Glomerular endothelial cell (primary cell): Measurements from ENCODE around the gene C1GALT1. TPM values are rescaled to one million over a fixed set of nuclear protein-coding genes. Genes with fewer than 3 reads are reported as not detected.
"Not testable (repeated sequence)": the region's sequence is repeated elsewhere in the genome, so short reads cannot be mapped to it uniquely, and the experiment has no call there.

Experiments
- DNase-seq: peaks from one replicate; pipeline ENCODE4 v3.0.0-alpha.2; 2011; ENCODE audit warnings: low read depth, low spot score; ENCODE audit errors: extremely low read depth
- total RNA-seq: library from RNA; depleted of rRNA; stranded (reverse); fragments of >200 nt; gene quantifications from 2 replicates; pipeline ENCODE4 v1.2.3, GENCODE V29; 2015

C1GALT1 gene
- total RNA-seq, 1 donor from 2014 or later: 38.6 TPM

DNA sequence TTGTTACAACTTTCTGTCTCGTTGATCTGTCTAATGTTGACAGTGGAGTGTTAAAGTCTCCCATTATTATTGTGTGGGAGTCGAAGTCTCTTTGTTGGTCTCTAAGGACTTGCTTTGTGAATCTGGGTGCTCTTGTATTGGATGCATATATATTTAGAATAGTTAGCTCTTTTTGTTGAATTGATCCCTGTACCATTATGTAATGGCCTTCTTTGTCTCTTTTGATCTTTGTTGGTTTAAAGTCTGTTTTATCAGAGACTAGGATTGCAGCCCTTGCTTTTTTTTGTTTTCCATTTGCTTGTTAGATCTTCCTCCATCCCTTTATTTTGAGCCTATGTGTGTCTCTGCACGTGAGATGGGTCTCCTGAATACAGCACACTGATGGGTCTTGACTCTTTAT lies 17.2 kb downstream of the C1GALT1 start:
- not testable (repeated sequence) for DNase-seq

DNA sequence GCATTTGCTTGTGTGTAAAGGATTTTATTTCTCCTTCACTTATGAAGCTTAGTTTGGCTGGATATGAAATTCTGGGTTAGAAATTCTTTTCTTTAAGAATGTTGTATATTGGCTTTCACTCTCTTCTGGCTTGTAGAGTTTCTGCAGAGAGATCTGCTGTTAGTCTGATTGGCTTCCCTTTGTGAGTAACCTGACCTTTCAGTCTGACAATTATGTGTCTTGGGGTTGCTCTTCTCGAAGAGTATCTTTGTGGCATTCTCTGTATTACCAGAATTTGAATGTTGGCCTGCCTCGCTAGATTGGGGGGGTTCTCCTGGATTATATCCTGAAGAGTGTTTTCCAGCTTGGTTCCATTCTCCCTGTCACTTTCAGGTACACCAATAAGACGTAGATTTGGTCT lies 17.9 kb downstream of the C1GALT1 start:
- DNase-seq: not testable (repeated sequence)

DNA sequence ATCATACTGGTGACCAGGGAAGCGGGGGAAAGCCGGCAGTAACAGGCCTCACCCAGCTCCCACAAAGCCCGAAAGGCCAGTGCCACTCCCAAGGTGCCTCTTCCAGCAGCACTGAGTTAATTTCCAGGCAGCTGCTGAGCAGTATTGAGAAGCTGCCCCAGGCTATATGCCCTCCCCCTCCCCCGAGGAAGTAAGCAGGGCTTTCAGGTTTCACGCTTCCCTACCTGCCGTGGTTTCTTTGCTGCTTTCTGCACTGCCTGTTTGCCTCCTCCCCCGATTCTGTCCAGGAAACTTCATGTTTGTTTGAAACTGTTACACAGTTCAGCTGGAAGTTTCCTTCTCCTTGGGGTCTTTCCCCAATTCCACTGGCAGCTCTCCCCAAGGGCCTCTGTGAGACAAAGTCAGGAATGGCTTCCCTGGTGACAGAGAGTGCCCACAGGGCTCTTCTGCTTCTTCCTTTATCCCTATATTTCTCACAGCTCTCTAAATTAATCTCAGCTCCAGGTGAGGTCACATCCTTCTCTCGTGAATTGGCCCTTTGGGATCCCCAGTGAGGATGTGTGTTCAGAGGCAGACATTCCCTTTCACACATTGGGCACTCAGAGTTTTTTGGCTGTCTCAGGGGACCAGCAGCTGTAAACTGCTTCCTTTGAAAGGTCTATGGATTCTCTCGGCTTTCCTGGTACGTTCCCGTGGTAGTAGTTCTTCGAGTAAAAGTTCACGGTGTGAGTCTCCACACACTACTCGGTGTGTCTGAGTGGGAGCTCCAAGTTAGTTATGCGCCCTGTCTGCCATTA lies 19.4 kb downstream of the C1GALT1 start:
- no peak for DNase-seq

DNA sequence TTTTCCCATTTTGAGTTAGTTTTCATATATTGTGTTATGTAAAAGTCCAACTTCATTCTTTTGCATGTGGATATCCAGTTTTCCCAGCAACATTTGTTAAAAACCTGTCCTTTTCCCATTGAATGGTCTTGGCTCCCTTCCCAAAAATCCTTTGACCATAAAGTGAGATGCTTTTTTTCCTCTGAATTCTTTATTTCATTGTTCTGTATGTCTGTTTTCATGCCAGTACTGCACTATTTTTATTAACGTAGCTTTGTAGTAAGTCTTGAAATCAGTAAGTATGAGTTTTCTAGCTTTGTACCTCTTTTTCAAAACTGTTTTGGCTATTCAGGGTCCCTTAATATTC lies 20.0 kb downstream of the C1GALT1 start:
- no peak for DNase-seq

DNA sequence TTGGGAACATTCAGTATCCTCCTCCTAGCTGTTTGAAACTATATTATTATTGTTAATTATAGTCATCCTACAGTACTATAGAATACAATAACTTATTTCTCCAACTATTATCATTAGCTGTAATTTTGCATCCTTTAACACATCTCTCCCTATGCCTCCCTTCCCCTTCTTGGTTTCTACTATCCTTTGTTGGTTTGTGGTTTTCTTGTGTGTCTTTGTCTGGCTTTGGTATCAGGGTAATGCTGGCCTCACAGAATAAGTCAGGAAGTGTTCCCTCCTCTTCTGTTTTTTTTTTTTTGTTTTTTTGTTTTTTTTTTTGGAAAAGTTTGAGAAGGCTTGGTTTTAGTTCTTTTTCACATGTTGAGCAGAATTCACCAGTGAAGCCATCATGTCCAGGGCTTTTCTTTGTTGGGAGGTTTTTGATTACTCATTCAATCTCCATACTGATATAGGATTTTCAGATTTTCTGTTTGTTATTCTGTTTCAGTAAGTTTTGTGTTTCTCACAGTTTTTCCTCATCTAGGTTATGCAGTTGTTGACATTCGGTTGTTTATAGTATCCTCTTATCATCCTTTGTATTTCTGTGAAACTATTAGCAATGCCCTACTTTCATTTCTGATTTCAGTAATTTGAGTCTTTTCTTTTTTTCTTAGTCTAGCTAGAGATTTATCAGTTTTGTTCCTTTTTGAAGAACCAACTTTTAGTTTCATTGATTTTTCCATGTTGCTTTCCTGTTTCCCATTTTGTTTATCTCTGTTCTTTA lies 21.6 kb downstream of the C1GALT1 start:
- no peak for DNase-seq

DNA sequence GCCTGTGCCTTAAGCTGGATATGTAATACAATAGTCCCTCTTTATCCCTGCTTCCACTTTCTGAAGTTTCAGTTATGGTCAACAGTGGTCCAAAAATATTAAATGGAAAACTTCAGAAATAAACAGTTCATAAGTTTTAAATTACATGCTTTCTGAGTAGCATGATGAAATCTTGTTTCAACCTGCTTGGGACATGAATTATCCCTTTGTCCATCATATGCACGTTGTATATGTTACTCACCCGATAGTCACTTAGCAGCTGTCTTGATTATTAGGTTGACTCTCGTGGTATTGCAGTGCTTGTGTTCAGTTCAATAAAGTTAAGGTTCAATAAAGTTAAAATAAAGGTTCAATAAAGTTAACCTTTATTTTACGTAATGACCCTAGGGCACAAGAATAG lies 25.5 kb downstream of the C1GALT1 start:
- DNase-seq: no peak

DNA sequence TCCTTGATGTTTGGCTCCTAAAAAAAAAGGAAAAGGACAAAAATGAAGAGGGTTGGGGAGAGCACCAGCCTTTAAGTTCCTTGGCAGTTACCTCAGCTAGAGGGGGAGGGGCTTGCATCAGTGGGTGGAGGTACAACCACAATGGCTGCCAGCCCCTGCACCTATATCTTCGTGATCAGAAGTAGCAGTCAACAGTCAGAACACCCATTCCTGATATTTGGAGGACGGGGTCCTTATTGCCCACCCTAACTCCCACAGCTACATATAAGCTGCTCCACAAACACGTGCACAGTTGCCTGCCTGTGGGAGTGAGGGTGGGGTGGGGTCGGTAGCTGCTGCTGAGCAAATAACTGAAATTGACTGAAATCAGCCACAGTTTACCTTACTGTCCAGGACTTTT lies 26.2 kb downstream of the C1GALT1 start:
- no peak for DNase-seq

DNA sequence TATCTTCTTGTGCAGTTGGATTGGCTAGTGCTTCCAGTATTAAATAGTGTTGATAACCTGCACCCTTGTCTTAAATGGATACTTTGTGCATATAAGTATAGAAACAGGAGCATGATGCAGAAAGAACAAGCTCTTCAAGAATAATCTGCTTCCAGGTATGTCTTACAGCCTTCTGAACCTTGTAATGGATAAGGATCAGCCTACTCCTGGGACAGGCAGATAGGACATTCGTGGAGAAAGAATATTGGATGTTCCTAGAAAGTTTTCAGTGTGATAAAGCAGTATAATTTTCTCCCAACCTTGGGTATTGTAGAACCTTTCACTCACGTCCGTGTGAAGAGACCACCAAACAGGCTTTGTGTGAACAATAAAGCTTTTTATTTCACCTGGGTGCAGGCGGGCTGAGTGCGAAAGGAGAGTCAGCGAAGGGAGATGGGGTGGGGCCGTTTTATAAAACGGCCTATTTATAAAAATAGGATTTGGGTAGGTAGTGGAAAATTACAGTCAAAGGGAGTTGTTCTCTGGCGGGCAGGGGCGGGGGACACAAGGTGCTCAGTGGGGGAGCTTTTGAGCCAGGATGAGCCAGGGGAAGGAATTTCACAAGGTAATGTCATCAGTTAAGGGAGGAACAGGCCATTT lies 27.2 kb downstream of the C1GALT1 start:
- DNase-seq: no peak

DNA sequence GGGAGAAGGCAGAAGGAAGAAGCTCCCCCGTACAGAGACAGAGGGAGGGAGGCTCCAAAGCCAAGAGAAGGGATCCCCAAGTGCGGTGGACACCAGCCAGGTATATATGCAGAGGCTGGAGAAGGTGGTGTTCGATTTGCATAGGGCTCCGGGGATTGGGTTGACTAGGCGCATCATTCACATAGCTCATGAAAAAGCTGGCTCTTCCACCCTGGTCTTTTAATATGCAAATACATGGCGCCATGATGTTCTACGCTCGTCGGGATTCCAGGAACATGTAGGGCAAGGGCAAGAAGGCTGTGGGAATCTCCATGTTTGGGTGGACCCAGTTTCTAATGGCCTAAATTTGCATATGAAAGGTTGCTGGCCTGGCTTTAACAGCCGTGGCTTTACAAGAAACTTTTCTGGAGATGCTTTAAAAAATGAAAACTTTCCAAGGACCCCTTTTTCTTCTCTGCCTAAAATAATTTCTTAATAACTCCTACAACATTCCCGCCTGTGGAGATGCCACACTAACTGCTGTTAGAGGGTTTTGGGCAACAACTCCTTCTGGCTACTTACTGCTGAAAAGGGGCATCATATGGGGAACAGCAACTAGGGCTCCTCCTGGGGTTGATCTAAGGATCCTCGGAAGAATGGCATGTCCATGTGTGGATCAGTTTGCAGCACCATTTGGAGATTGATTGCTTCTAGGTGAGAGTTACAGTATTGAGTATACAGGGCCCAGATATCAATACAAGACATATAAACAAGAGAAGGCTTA lies 28.3 kb downstream of the C1GALT1 start:
- no peak for DNase-seq

DNA sequence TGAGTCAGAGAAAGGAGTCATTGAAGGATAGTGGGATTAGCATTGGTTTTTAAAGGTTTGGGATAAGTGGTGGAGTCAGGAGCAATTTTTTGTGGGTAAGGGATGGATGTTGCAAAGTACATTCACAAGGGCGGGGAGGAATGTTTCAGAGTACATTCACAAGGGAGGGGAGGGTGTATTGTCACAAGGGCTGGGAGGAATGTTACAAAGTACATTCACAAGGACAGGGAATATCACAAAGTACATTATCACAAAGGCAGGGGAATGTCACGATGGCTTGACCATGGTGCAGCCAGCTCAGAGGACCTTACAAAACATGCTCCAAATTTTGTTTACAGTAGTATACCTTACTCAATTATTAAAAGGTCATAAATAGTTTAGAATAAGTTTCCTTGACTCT lies 30.3 kb downstream of the C1GALT1 start:
- no peak for DNase-seq

DNA sequence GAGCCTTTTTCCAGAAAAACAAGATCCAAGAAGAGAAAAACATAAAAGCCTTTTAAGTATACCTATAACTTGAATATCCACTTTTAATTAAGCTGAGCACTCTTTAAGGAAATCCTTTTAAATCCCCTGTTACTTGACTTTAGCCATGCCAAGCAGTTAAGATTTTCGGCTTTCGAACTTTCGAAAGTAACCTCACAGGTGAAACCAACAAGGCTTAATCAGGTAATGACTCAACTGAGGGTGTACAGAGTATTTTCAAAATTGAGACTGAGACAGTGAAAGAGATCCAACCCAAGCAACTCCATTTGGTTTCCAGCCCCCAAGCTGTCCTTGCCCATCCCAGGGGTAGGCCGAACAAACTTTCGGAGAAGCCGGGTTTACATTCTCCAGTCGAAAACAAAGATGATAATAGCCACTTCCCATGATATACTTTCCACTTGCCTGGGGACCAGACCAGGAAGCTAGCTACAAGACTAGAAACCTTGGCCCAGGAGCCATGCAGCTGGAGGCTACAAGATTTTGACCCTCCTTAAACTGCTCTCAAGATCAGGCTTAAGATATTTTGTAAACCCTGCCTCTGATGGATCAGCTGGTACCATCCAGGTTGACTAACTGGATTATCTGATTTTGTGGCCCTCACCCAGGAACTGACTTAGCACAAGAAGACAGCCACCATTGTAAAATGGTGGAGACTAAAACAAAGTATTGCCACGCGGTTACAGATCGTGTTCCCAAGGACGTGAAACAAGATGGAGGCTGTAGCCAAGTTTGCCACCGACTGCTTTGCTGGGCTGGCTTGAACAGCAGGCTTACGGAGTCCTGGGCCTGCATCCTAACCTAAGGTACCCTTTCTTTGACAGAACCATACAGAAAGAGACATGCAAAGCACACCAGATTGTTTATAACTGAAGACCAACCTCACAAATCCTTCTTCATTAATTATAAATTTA lies 32.3 kb downstream of the C1GALT1 start:
- DNase-seq: no peak

DNA sequence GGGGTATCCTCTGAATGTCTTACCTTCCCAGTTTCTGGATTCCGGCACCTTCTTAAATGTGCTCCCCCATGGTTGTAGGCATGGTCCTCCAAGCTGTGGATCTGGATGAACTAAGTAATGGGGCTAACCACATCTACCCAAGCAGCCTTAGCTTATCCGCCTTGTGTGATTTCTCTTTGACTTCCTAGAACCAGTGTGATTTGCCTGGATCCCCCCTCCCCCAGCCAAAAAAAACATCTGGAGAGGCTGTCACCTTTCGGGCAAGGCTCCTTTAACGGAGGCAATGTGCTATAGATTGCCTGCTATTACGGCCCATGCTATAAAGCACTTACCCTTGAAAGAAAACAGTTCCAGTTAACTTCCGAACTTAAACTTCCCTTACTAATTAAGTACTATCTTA lies 33.9 kb downstream of the C1GALT1 start:
- no peak for DNase-seq

DNA sequence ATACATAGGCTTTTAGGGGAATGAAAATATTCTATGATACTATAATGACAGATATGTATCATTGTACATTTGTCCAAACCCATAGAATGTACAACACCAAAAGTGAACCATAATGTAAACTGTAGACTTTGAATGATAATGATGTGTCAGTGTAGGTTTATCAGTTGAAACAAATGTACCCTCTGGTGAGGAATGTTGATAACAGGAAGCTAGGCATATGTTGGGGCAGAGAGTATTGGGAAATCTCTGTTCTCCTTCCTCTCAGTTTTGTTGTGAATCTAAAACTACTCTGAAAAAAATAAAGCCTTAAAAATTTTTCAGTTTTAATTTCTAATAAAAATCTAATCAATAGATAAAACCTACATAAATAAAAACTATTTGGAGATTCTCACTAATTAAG lies 36.9 kb downstream of the C1GALT1 start:
- DNase-seq: no peak

DNA sequence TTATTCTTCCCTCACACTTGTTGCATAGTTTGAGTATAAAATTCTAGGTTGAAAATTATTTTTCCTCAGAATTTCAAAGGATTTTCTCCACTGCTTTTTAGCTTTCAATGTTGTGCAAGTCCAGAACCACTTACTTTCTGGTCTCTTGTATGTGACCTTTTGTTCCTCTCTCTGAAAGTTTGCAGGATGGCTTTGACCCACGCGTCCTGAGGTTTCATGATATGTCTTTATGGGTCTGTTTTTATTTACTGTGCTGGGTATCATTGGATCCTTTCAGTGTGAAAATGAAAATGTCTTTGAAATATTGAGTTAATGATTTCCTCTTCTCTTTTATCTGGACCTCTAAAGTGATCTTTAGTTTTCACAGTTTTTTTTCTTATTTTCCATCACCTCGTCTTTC lies 38.5 kb downstream of the C1GALT1 start:
- DNase-seq: no peak

DNA sequence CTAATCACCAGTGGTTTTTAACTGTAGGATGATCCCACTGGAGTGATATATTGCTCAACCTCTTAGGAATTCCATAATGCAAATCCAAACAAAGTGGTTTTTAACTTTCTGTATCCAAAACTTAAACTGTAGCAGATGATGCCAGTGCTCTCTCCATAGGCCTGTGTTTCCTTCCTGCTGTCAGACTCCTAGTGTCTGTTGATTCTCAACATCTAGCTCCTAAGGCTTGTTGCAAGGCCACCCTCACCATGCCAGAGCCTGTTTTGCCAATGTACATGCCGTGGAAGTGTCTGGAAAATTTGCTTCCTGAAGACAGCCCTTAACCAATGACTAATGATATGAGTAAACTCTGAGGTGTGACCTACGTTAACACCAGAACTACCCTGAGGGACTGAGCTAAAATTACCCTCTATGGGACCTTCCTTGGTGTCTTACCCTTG lies 39.3 kb downstream of the C1GALT1 start:
- no peak for DNase-seq

DNA sequence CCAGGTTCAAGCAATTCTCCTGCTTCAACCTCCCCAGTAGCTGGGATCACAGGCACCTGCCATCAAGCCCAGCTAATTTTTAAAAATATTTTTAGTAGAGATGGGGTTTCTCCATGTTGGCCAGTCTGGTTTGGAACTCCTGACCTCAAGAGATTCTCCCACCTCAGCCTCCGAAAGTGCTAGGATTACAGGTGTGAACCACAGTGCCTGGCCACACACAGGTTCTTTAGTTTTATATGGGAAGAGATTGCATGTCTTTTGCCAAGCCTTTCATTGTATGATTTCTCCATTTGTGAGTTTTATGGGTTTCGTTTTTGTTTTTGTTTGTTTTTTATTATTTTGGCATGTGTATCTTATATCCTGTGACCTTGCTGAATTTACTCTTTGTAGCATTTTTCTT lies 40.9 kb downstream of the C1GALT1 start:
- no peak for DNase-seq

DNA sequence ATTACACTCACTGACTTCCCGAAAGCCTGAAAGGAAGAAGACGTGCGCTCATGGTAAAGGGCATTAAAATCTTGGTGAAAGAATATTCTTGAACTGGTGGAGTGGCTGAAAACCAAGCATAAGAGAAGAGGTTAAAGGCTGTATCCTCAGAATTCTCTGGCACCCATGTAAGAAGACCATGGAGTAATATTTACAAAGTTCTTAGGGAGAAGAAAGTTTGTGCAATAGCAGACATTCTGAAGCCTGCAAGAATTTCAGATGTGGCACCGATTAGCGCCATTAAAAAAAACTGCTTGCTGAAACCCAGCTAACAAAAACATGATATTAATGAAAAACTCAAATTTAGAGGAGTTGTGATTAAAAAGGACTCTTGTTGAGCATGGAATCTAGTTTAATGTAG lies 44.1 kb downstream of the C1GALT1 start:
- DNase-seq: no peak

DNA sequence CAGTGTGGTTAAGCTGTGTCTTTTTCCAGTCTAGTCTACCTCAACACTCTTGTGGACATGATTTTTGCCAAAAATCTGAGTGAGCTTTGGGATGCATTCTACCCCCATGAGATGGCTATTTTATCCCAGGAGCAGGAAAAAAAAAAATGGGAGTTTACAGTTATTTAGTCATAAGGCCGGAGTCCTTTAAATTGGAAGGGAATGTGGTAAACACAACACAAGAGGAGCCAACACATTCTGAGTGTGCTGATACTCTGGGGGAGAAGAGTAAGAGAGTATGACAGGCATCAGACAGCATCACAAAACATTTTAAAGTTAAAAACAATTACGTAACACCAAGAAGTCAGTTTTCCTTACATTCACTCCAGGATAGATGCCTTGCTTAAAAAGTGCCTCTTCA lies 46.1 kb downstream of the C1GALT1 start:
- no peak for DNase-seq

DNA sequence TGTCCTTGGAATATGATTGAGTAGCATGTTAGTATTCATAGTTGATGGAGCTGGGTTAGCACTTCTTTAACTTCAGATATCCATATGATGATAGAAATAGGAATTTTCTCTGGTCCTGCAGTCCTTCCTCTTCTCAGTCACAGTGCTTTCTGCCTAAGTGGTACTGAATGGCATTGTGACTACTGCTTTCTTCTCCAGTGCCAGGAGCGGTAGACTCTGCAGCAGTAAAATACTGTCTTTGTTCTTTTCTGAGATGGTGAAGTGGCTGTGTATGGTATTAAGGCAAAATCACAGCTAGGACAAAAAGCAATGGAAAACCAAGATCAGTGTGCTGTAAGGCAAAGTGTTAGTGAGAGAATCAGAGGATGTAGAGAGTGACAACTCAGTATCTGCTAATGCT lies 46.6 kb downstream of the C1GALT1 start:
- no peak for DNase-seq

DNA sequence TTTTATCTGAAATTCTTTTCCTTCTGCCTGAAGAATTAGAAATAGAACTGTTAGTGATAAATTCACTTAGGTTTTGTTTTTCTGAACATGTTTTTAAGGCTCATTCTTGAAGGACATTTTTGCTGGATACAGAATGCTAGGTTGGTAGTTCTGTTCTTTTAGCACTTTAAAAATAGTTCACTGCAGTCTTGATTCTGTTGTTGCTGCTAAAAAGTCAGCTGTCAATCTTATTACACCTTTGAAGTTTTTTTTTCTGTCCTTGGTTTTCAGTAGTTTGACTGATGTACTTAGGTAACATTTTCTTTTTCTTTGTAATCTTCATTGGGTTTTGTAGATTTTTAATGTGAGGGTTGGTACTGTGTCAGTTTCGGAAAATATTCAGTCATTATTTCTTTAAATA lies 48.7 kb downstream of the C1GALT1 start:
- DNase-seq: no peak
